GM23338 (cell line): Measurements from ENCODE around the gene WFDC9. TPM values are rescaled to one million over a fixed set of nuclear protein-coding genes. Genes with fewer than 3 reads are reported as not detected.

Experiments
- ATAC-seq: fragments of 200-7000 bp; cut with Tn5 transposase; 3 replicates; pipeline ENCODE4 v1.9.1; 2020
- DNase-seq: peaks from one replicate; pipeline ENCODE4 v3.0.0-alpha.2; 2015; ENCODE audit warnings: low spot score
- H2AFZ ChIP-seq: fragments of 200-600 bp; sonication (generic); 2 replicates; pipeline ENCODE4 v1.8.0; 2016; ENCODE audit warnings: antibody characterized with exemption, mild to moderate bottlenecking, moderate library complexity
- H3F3A ChIP-seq: fragments of 200-600 bp; sonication (generic); replicated peaks from 2 replicates; pipeline ENCODE4 v1.8.0; 2017; ENCODE audit warnings: antibody characterized with exemption, mixed run types, low read depth
- H3K27ac ChIP-seq: fragments of 200-600 bp; sonication (generic); 2 replicates; pipeline ENCODE4 v1.6.1; 2016; ENCODE audit warnings: low read depth
- H3K27me3 ChIP-seq: fragments of 200-600 bp; sonication (generic); 2 replicates; pipeline ENCODE4 v1.8.0; 2016; ENCODE audit warnings: mild to moderate bottlenecking, mixed run types, moderate library complexity; ENCODE audit not compliant: insufficient read depth
- H3K36me3 ChIP-seq: fragments of 200-600 bp; sonication (generic); 2 replicates; pipeline ENCODE4 v1.8.0; 2016; ENCODE audit warnings: mild to moderate bottlenecking; ENCODE audit not compliant: insufficient read depth
- H3K4me1 ChIP-seq: fragments of 200-600 bp; sonication (generic); 2 replicates; pipeline ENCODE4 v1.8.0; 2016; ENCODE audit warnings: mild to moderate bottlenecking, moderate library complexity; ENCODE audit not compliant: insufficient read depth
- H3K4me2 ChIP-seq: fragments of 200-600 bp; sonication (generic); 2 replicates; pipeline ENCODE4 v1.7.1; 2017; ENCODE audit warnings: mixed run types
- H3K4me3 ChIP-seq: fragments of 200-600 bp; sonication (generic); 2 replicates; pipeline ENCODE4 v1.6.1; 2016; ENCODE audit warnings: mixed run types
- H3K79me2 ChIP-seq: fragments of 200-600 bp; sonication (generic); replicated peaks from 2 replicates; pipeline ENCODE4 v1.8.0; 2017; ENCODE audit warnings: mild to moderate bottlenecking; ENCODE audit not compliant: insufficient read depth
- H3K9me2 ChIP-seq: fragments of 200-600 bp; sonication (generic); 2 replicates; pipeline ENCODE4 v1.8.0; 2017; ENCODE audit not compliant: insufficient read depth
- H4K20me1 ChIP-seq: fragments of 200-600 bp; sonication (generic); replicated peaks from 2 replicates; pipeline ENCODE4 v1.8.0; 2017; ENCODE audit warnings: mild to moderate bottlenecking; ENCODE audit not compliant: insufficient read depth
- H3K27ac Mint-ChIP-seq: 2 replicates; pipeline ENCODE4 v1.8.0; 2020; ENCODE audit warnings: inconsistent platforms, mild to moderate bottlenecking, moderate library complexity, mixed read lengths
- H3K27me3 Mint-ChIP-seq: 3 replicates; pipeline ENCODE4 v1.8.0; 2022; ENCODE audit warnings: low read depth, mild to moderate bottlenecking, moderate library complexity, mixed read lengths, inconsistent platforms; ENCODE audit not compliant: insufficient read depth, poor library complexity
- H3K36me3 Mint-ChIP-seq: 3 replicates; pipeline ENCODE4 v1.8.0; 2021; ENCODE audit warnings: low read depth, mild to moderate bottlenecking, inconsistent platforms, moderate library complexity, mixed read lengths
- H3K4me1 Mint-ChIP-seq: 3 replicates; pipeline ENCODE4 v1.8.0; 2020; ENCODE audit warnings: mild to moderate bottlenecking, inconsistent platforms, mixed read lengths
- H3K4me3 Mint-ChIP-seq: 3 replicates; pipeline ENCODE4 v1.8.0; 2021; ENCODE audit warnings: moderate library complexity, mild to moderate bottlenecking, inconsistent platforms, mixed read lengths
- H3K9me3 Mint-ChIP-seq: 3 replicates; pipeline ENCODE4 v1.8.0; 2020; ENCODE audit warnings: moderate library complexity, mild to moderate bottlenecking, inconsistent platforms, mixed read lengths
- CREB1 ChIP-seq: fragments of 250-450 bp; sonication (Bioruptor Pico); IDR thresholded peaks from 2 replicates; pipeline ENCODE4 v1.5.0; 2020; ENCODE audit warnings: low read depth, mild to moderate bottlenecking, moderate library complexity
- EZH2phosphoT487 ChIP-seq: fragments of 200-600 bp; sonication (generic); IDR thresholded peaks from one replicate; pipeline ENCODE4 v1.8.1; 2018; ENCODE audit warnings: antibody characterized with exemption; ENCODE audit not compliant: unreplicated experiment
- JUNB ChIP-seq: IDR thresholded peaks from one replicate; pipeline ENCODE4 v1.6.1; 2016; ENCODE audit warnings: antibody characterized with exemption; ENCODE audit not compliant: unreplicated experiment
- NANOG ChIP-seq: IDR thresholded peaks from 2 replicates; pipeline ENCODE4 v1.6.1; 2016; ENCODE audit warnings: antibody characterized with exemption, borderline replicate concordance
- POLR2AphosphoS5 ChIP-seq: IDR thresholded peaks from 2 replicates; pipeline ENCODE4 v1.6.1; 2016; ENCODE audit warnings: antibody characterized with exemption, low read depth
- STAT1 ChIP-seq: IDR thresholded peaks from one replicate; pipeline ENCODE4 v1.6.1; 2016; ENCODE audit warnings: antibody characterized with exemption; ENCODE audit not compliant: unreplicated experiment
- ZNF114 ChIP-seq: fragments of 250-450 bp; sonication (Bioruptor Pico); IDR thresholded peaks from 2 replicates; pipeline ENCODE4 v1.5.0; 2020; ENCODE audit warnings: mild to moderate bottlenecking, moderate library complexity
- ZNF331 ChIP-seq: fragments of 250-450 bp; sonication (Bioruptor Pico); IDR thresholded peaks from 2 replicates; pipeline ENCODE4 v1.5.0; 2020; ENCODE audit warnings: low read depth, mild to moderate bottlenecking, moderate library complexity
- polyA plus RNA-seq: library from polyadenylated mRNA; unstranded; fragments of >200 nt; fragmentation: Nextera tagmentation; extraction: Ambion mirVana; gene quantifications from 2 replicates; pipeline ENCODE4 v1.2.1, GENCODE V29; 2016
- total RNA-seq: library from RNA; depleted of rRNA; stranded (reverse); fragments of >200 nt; shearing (Covaris generic); gene quantifications from 2 replicates; pipeline ENCODE4 v1.2.3, GENCODE V29; 2014
- TF ChIP-seq, protein P1 (sequence below): IDR thresholded peaks from 2 replicates; pipeline ENCODE4 v1.6.1; 2016; ENCODE audit warnings: antibody characterized with exemption
- TF ChIP-seq, protein P2 (sequence below): IDR thresholded peaks from one replicate; pipeline ENCODE4 v1.6.1; 2018; ENCODE audit warnings: antibody characterized with exemption; ENCODE audit not compliant: unreplicated experiment
- TF ChIP-seq, protein P3 (sequence below): fragments of 250-450 bp; sonication (Bioruptor Pico); IDR thresholded peaks from 2 replicates; pipeline ENCODE4 v1.5.0; 2020; ENCODE audit warnings: mild to moderate bottlenecking, moderate library complexity
- TF ChIP-seq, protein P4 (sequence below), 2 experiments: fragments of 200-600 bp in 1 of 2; sonication (generic) in 1 of 2; conservative IDR thresholded peaks; 2 replicates each; pipeline versions ENCODE4 v1.5.1 to v1.6.1; 2016 to 2017; ENCODE audit warnings: antibody characterized with exemption in 2 of 2, low read depth in 2 of 2, mild to moderate bottlenecking in 2 of 2, moderate library complexity in 1 of 2

WFDC9 gene
- total and polyA plus RNA-seq, 2 experiments from 2014 or later, result not detected

DNA sequence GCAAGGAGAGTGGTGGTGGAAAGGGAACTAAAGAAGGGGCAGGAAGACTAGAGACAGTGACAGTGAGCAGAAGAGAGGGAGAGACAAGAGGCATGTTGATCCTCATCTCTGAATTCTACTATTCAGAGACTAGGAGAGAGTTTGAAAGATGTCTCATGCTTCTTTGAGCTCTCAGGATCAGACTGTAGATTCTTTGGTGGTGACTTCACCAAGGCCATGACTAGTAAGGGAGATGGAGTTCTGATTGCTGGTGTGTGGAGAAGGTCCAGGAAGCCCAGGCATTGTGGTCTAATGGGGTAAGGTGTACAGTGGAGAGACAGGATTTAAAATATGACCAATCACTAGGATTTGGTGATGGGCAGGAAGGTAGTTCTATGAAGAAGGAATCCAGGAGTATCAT, 713 bp downstream of the WFDC9 start:
- no peak overlapping the region for H3K4me3 ChIP-seq
- no peaks in the 10 kb centered on the region for H3K79me2 ChIP-seq
- peaks cover 15% of the 10 kb centered on the region for H3K9me2 ChIP-seq
- DNase-seq, result no peak
- ATAC-seq, result no peak
- H4K20me1 ChIP-seq, result no peaks in the 10 kb centered on the region
- H3K27me3 Mint-ChIP-seq, result peaks cover 3% of the 10 kb centered on the region
- H3K27me3 ChIP-seq, result no peaks in the 10 kb centered on the region
- no peaks in the 10 kb centered on the region; the same call in 2 of the 3 replicates for H3K36me3 Mint-ChIP-seq
- no peak overlapping the region for H2AFZ ChIP-seq
- TF ChIP-seq NANOG (no peak), ZNF114 (CRISPR knock-in tag) (no peak), CREB1 (CRISPR knock-in tag) (no peak), EZH2phosphoT487 (no peak), STAT1 (no peak), ZNF331 (CRISPR knock-in tag) (no peak), JUNB (no peak), POLR2AphosphoS5 (no peak)
- TF ChIP-seq, protein P1, sequence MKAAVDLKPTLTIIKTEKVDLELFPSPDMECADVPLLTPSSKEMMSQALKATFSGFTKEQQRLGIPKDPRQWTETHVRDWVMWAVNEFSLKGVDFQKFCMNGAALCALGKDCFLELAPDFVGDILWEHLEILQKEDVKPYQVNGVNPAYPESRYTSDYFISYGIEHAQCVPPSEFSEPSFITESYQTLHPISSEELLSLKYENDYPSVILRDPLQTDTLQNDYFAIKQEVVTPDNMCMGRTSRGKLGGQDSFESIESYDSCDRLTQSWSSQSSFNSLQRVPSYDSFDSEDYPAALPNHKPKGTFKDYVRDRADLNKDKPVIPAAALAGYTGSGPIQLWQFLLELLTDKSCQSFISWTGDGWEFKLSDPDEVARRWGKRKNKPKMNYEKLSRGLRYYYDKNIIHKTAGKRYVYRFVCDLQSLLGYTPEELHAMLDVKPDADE, result no peak
- TF ChIP-seq, protein P2, sequence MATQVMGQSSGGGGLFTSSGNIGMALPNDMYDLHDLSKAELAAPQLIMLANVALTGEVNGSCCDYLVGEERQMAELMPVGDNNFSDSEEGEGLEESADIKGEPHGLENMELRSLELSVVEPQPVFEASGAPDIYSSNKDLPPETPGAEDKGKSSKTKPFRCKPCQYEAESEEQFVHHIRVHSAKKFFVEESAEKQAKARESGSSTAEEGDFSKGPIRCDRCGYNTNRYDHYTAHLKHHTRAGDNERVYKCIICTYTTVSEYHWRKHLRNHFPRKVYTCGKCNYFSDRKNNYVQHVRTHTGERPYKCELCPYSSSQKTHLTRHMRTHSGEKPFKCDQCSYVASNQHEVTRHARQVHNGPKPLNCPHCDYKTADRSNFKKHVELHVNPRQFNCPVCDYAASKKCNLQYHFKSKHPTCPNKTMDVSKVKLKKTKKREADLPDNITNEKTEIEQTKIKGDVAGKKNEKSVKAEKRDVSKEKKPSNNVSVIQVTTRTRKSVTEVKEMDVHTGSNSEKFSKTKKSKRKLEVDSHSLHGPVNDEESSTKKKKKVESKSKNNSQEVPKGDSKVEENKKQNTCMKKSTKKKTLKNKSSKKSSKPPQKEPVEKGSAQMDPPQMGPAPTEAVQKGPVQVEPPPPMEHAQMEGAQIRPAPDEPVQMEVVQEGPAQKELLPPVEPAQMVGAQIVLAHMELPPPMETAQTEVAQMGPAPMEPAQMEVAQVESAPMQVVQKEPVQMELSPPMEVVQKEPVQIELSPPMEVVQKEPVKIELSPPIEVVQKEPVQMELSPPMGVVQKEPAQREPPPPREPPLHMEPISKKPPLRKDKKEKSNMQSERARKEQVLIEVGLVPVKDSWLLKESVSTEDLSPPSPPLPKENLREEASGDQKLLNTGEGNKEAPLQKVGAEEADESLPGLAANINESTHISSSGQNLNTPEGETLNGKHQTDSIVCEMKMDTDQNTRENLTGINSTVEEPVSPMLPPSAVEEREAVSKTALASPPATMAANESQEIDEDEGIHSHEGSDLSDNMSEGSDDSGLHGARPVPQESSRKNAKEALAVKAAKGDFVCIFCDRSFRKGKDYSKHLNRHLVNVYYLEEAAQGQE, result no peak
- TF ChIP-seq, protein P3, sequence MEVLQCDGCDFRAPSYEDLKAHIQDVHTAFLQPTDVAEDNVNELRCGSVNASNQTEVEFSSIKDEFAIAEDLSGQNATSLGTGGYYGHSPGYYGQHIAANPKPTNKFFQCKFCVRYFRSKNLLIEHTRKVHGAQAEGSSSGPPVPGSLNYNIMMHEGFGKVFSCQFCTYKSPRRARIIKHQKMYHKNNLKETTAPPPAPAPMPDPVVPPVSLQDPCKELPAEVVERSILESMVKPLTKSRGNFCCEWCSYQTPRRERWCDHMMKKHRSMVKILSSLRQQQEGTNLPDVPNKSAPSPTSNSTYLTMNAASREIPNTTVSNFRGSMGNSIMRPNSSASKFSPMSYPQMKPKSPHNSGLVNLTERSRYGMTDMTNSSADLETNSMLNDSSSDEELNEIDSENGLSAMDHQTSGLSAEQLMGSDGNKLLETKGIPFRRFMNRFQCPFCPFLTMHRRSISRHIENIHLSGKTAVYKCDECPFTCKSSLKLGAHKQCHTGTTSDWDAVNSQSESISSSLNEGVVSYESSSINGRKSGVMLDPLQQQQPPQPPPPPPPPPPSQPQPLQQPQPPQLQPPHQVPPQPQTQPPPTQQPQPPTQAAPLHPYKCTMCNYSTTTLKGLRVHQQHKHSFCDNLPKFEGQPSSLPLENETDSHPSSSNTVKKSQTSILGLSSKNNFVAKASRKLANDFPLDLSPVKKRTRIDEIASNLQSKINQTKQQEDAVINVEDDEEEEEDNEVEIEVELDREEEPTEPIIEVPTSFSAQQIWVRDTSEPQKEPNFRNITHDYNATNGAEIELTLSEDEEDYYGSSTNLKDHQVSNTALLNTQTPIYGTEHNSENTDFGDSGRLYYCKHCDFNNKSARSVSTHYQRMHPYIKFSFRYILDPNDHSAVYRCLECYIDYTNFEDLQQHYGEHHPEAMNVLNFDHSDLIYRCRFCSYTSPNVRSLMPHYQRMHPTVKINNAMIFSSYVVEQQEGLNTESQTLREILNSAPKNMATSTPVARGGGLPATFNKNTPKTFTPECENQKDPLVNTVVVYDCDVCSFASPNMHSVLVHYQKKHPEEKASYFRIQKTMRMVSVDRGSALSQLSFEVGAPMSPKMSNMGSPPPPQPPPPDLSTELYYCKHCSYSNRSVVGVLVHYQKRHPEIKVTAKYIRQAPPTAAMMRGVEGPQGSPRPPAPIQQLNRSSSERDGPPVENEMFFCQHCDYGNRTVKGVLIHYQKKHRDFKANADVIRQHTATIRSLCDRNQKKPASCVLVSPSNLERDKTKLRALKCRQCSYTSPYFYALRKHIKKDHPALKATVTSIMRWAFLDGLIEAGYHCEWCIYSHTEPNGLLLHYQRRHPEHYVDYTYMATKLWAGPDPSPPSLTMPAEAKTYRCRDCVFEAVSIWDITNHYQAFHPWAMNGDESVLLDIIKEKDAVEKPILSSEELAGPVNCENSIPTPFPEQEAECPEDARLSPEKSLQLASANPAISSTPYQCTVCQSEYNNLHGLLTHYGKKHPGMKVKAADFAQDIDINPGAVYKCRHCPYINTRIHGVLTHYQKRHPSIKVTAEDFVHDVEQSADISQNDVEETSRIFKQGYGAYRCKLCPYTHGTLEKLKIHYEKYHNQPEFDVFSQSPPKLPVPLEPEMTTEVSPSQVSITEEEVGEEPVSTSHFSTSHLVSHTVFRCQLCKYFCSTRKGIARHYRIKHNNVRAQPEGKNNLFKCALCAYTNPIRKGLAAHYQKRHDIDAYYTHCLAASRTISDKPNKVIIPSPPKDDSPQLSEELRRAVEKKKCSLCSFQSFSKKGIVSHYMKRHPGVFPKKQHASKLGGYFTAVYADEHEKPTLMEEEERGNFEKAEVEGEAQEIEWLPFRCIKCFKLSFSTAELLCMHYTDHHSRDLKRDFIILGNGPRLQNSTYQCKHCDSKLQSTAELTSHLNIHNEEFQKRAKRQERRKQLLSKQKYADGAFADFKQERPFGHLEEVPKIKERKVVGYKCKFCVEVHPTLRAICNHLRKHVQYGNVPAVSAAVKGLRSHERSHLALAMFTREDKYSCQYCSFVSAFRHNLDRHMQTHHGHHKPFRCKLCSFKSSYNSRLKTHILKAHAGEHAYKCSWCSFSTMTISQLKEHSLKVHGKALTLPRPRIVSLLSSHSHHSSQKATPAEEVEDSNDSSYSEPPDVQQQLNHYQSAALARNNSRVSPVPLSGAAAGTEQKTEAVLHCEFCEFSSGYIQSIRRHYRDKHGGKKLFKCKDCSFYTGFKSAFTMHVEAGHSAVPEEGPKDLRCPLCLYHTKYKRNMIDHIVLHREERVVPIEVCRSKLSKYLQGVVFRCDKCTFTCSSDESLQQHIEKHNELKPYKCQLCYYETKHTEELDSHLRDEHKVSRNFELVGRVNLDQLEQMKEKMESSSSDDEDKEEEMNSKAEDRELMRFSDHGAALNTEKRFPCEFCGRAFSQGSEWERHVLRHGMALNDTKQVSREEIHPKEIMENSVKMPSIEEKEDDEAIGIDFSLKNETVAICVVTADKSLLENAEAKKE, result no peak
- TF ChIP-seq, protein P4, sequence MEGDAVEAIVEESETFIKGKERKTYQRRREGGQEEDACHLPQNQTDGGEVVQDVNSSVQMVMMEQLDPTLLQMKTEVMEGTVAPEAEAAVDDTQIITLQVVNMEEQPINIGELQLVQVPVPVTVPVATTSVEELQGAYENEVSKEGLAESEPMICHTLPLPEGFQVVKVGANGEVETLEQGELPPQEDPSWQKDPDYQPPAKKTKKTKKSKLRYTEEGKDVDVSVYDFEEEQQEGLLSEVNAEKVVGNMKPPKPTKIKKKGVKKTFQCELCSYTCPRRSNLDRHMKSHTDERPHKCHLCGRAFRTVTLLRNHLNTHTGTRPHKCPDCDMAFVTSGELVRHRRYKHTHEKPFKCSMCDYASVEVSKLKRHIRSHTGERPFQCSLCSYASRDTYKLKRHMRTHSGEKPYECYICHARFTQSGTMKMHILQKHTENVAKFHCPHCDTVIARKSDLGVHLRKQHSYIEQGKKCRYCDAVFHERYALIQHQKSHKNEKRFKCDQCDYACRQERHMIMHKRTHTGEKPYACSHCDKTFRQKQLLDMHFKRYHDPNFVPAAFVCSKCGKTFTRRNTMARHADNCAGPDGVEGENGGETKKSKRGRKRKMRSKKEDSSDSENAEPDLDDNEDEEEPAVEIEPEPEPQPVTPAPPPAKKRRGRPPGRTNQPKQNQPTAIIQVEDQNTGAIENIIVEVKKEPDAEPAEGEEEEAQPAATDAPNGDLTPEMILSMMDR (conservative IDR thresholded peaks at IDR 0.05; ENCODE audit: low read depth in 2 of 2), result no peak
- no peak overlapping the region for H3K27ac ChIP-seq
- no peaks in the 10 kb centered on the region for H3F3A ChIP-seq
- no peaks in the 10 kb centered on the region for H3K36me3 ChIP-seq
- peaks cover 2% of the 10 kb centered on the region; the same call in 2 of the 3 replicates for H3K4me1 Mint-ChIP-seq
- no peaks in the 10 kb centered on the region for H3K9me3 Mint-ChIP-seq
- H3K4me3 Mint-ChIP-seq, result no peak overlapping the region
- H3K4me1 ChIP-seq, result no peaks in the 10 kb centered on the region
- H3K27ac Mint-ChIP-seq, result no peak overlapping the region
- H3K4me2 ChIP-seq, result no peak overlapping the region
